ENCODE data around the gene STAG1.
A peak's percentile ranks its signal among the peaks of the same experiment; 100 is the strongest.
"Not testable (repeated sequence)": the region's sequence is repeated elsewhere in the genome, so short reads cannot be mapped to it uniquely, and the experiment has no call there.

The STAG1 gene

DNA sequence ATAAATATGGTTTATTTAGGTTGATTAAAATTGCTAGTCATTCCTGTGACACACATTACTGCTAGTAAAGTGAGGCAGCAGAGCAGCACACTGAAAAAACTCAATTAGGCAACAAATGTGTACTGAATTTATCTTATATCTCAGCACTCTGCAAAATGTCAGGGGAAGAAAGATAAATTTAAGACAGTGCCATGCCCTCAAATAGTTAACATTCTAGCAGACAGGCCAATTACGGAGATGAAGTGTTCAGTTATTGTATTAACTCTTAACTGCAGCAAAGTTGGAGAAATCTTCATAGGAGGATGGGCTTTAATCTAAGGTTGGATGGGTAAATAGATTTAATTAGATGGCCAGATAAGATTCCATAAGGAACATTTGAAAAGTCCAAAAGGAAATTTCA lies 374.2 kb downstream of the STAG1 start:
- DNase-seq (ENCODE audit: low spot score in 2 of 2): no peak
- Mint-ChIP-seq H3K9me3 (no peaks in the 10 kb centered on the region), H3K27ac (no peak overlapping the region), H3K4me3 (no peak overlapping the region), H3K4me1 (no peaks in the 10 kb centered on the region), H3K36me3 (peaks cover 42% of the 10 kb centered on the region)
- ATAC-seq: no peak

DNA sequence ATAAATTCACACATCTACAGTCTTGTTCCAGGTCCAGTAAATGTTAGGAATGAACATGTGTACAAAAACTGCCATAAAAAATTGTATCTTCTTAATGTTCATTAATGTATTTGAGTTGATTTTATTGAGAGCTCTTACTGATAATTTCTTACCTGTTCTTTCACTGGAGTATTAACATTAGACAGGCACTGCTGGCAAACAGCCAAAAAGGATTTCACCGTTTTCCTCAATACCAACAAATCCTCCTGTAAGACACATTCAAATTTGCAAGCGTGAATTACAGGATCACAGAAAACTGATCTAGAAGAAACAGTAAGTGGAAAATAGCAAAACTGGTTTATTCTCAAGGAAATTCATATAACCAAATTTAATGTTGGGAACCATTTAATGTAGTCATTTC lies 374.7 kb downstream of the STAG1 start:
- DNase-seq (ENCODE audit: low spot score in 2 of 2): no peak
- Mint-ChIP-seq H3K27ac (no peak overlapping the region), H3K4me3 (no peak overlapping the region), H3K36me3 (peaks cover 42% of the 10 kb centered on the region), H3K9me3 (no peaks in the 10 kb centered on the region), H3K4me1 (no peaks in the 10 kb centered on the region)
- no peak for ATAC-seq

DNA sequence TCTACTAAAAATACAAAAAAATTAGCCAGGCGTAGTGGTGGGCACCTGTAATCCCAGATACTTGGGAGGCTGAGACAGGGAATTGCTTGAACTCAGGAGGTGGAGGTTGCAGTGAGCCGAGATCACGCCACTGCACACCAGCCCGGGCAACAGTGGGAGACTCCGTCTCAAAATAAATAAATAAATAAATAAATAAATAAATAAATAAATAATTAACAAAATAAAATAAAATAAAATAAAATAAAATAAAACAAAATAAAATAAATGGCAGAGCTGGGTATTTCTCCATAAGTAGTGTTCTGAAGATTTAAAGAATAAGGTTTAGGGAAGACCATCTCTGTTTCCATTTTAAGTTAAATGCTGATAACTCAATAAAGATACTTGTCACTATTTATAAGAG lies 376.4 kb downstream of the STAG1 start:
- H3K4me1 Mint-ChIP-seq; H3K27ac Mint-ChIP-seq; H3K9me3 Mint-ChIP-seq; DNase-seq (ENCODE audit: low spot score in 2 of 2); ATAC-seq; H3K4me3 Mint-ChIP-seq: not testable (repeated sequence)
- peaks cover 39% of the 10 kb centered on the region for H3K36me3 Mint-ChIP-seq

DNA sequence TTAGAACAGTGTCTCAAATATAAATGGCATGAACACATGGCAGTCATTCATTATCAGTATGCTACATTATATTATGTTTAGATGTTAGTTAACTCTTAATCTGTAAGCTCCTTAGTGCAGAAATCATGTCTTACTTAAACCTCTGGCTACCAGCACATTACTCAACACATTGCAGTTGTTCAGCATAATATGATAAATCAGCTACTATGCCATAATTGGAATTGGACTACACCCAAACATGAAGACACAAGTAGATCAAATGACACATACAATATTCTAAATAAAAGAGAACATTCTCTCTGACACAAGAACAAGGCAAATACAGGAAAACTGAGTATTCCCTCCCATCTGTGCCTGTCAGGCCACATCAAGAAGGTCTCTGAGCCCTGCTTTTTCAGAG lies 385.9 kb downstream of the STAG1 start:
- DNase-seq (ENCODE audit: low spot score in 2 of 2): no peak
- Mint-ChIP-seq H3K27ac (peak overlapping the region; percentile 8), H3K36me3 (peaks cover 56% of the 10 kb centered on the region), H3K4me1 (no peaks in the 10 kb centered on the region), H3K9me3 (no peaks in the 10 kb centered on the region), H3K4me3 (no peak overlapping the region)
- no peak for ATAC-seq

DNA sequence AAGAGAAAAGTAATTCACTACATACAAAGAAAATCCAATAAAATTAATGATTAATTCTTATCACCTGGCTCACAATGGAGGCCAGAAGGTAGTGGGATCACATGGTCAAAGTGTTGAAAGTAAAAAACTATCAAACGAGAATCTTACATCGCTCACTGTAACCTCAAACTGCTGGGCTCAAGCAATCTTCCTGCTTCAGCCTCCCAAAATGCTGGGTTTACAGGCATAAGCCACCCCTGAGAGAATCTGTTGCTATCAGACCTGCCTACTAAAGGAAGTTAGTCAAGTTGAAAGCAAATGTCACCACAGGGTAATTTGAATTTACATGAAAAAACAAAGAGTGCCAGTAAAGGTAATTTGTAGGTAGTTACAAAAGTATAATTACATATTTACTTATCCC lies 398.7 kb downstream of the STAG1 start:
- peaks cover 6% of the 10 kb centered on the region for H3K4me1 Mint-ChIP-seq
- DNase-seq (ENCODE audit: low spot score in 2 of 2) (no peak), ATAC-seq (peak; percentile 72)
- H3K36me3 Mint-ChIP-seq: peaks cover 70% of the 10 kb centered on the region
- peak overlapping the region; percentile 5 for H3K27ac Mint-ChIP-seq
- no peaks in the 10 kb centered on the region for H3K9me3 Mint-ChIP-seq
- H3K4me3 Mint-ChIP-seq: no peak overlapping the region

DNA sequence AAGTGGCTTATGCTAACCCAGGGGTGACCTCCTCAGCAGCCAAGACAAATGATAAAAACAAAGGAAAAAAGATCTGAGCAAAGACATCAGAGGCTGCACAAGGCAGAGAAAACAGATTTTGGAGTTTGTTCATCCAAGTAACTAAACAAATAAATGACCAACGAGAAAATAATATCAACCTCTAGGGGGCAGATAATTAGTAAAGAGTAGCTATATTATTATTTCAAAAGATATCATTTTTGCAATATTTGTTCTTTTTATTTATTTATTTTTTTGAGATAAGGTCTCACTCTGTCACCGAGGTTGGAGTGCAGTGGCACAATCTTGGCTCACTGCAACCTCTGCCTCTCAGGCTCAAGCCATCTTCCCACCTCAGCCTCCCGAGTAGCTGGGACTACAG lies 400.3 kb downstream of the STAG1 start:
- DNase-seq (ENCODE audit: low spot score in 2 of 2): no peak
- Mint-ChIP-seq H3K27ac (no peak overlapping the region), H3K4me3 (no peak overlapping the region), H3K4me1 (peaks cover 6% of the 10 kb centered on the region), H3K36me3 (peaks cover 70% of the 10 kb centered on the region), H3K9me3 (no peaks in the 10 kb centered on the region)
- no peak for ATAC-seq

DNA sequence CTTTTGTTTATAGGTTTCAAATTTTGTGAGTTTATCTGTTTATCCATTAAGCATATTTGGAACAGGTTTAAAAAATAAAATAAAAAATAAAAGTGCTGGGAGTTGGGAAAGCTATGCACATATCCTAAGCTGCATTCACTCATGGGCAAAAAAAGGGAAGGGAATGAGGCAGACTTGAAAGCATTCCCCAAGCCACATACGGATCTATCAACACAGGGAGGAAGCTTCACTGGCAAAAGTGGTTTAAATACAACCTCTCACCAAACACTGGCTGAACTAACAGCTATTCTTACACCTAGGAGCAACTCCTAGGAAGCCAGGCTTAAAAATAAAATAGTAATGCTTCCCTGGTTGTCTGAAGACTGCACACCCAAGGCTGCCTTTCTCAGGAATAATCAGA lies 400.8 kb downstream of the STAG1 start:
- Mint-ChIP-seq H3K4me1 (peaks cover 6% of the 10 kb centered on the region), H3K9me3 (no peaks in the 10 kb centered on the region), H3K4me3 (no peak overlapping the region), H3K27ac (no peak overlapping the region), H3K36me3 (peaks cover 73% of the 10 kb centered on the region)
- ATAC-seq: no peak
- no peak for DNase-seq (ENCODE audit: low spot score in 2 of 2)

DNA sequence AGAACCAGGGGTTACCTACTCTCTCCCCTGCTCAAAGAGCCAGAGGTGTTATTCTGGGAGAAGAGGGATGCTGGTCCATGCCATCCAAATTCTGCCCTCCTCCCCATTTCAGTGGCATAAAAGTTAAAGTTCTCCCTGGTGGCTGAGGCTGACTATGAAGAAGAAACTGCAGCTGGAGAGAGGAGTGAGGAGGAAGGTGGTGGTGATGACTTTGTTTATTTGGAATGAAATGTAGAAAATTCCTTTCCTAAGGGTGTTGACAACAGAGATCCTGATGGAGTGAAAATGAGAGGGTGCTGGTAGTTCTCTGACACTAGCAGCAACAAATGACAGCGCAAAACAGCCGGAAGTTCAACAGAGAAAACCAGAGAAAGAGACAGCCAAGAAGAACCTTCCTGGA lies 401.6 kb downstream of the STAG1 start:
- Mint-ChIP-seq H3K9me3 (no peaks in the 10 kb centered on the region), H3K27ac (peak overlapping the region; percentile 74)

DNA sequence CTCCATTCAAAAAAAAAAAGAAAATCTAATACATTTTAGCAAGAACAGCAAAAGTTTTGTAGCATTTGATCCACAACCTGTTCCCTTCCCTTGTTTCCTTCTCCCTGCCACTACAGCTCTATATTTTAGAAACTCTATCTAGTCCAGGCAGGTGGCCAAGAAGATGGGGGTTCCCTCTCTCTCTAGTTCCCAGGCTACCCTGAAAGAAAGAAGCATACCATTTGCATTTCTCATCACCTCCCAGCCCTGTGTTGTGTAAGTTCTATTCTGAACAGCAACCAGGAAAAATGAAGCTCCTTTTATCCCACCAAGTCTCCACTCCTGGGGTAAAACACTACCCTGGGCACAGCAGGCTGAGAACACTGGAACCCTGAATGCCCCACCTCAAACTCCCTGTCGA lies 402.0 kb downstream of the STAG1 start:
- no peaks in the 10 kb centered on the region for H3K9me3 Mint-ChIP-seq
- peaks cover 71% of the 10 kb centered on the region for H3K36me3 Mint-ChIP-seq
- DNase-seq (ENCODE audit: low spot score in 2 of 2) (no peak), ATAC-seq (no peak)
- peak overlapping the region; percentile 74 for H3K27ac Mint-ChIP-seq
- no peak overlapping the region for H3K4me3 Mint-ChIP-seq
- H3K4me1 Mint-ChIP-seq: peaks cover 6% of the 10 kb centered on the region

More for the DNA sequence above, 401.6 kb downstream of the STAG1 start:
- peaks cover 6% of the 10 kb centered on the region for H3K4me1 Mint-ChIP-seq
- H3K4me3 Mint-ChIP-seq: no peak overlapping the region
- DNase-seq (ENCODE audit: low spot score in 2 of 2) (no peak), ATAC-seq (no peak)
- peaks cover 71% of the 10 kb centered on the region for H3K36me3 Mint-ChIP-seq

DNA sequence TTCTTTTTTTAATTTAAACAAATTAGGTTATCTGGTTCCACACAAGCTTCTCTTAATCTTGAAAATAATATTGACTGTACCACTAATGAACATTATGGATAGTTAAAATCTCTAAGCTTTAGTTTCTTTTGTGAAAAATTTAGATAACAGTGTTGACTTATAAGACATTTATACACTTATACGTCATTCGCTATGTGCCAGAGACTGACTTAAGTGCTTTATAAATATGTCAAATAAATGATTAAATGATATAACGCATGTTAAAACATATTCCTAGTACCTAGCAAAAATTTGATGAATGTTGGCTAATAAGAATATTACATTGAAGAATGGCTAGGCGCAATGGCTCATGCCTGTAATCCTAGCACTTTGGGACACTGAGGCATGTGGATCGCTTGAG lies 405.7 kb downstream of the STAG1 start:
- no peaks in the 10 kb centered on the region for H3K9me3 Mint-ChIP-seq

DNA sequence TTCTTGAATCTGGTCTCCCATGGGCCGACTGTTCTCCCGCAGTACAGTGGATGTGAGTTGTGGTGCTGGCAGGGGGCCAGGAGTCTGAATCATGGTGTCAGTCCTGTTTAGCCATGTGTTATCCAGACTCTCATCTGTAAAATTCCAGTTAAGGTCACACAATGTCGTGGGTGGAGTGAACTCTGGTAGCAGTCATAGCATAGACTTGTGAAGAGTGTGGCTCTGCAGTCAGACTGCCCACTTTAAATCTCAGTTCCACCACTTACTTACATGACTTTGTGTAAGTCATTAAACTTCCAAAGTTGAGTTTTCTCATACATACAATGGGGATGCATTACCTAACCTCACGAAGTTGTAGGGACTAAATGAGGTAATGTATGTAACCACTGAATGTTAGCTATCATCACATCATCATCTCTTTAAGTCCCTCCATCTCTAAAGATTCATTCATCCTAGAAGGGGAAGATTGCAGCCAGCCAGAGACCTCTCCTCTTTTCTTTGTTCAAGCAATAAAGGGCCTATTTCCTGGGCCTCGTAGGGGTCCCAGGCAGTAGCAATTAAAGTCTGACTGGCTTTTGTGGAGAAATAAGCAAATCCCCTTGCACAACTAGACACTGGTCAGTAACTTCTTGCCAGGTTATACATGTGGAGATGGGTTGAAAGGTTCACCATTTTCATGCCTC lies 408.2 kb downstream of the STAG1 start:
- ATAC-seq (no peak), DNase-seq (ENCODE audit: low spot score in 2 of 2) (no peak)
- no peaks in the 10 kb centered on the region for H3K4me1 Mint-ChIP-seq
- peak overlapping the region; percentile 80 for H3K27ac Mint-ChIP-seq
- no peak overlapping the region for H3K4me3 Mint-ChIP-seq
- H3K36me3 Mint-ChIP-seq: peaks cover 64% of the 10 kb centered on the region
- no peaks in the 10 kb centered on the region for H3K9me3 Mint-ChIP-seq

More for the DNA sequence above, 405.7 kb downstream of the STAG1 start:
- Mint-ChIP-seq H3K4me3 (no peak overlapping the region), H3K27ac (peak overlapping the region; percentile 68), H3K4me1 (no peaks in the 10 kb centered on the region), H3K36me3 (peaks cover 55% of the 10 kb centered on the region)
- DNase-seq (ENCODE audit: low spot score in 2 of 2) (no peak), ATAC-seq (no peak)

DNA sequence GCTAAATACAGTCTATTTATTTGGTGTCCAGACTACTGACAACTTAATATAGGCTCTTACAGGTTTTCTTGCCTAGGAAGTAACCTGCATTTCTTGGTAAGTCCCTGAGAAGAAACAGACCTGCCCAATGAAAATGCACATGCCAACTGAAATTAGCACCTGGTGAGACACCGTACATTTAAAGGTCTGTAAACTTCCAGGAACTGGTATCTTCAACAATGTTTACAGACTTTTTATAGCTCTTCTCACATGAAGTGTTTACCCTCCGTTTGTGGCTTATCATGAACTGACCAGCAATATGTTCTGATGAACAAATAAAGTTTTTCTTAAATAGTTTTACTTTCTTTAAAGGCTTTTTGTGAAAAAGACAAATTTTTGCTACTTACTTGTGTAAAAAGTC lies 408.7 kb downstream of the STAG1 start:
- no peak for DNase-seq (ENCODE audit: low spot score in 2 of 2)
- Mint-ChIP-seq H3K4me1 (no peaks in the 10 kb centered on the region), H3K9me3 (no peaks in the 10 kb centered on the region), H3K36me3 (peaks cover 64% of the 10 kb centered on the region), H3K4me3 (no peak overlapping the region), H3K27ac (peak overlapping the region; percentile 80)
- ATAC-seq: no peak

DNA sequence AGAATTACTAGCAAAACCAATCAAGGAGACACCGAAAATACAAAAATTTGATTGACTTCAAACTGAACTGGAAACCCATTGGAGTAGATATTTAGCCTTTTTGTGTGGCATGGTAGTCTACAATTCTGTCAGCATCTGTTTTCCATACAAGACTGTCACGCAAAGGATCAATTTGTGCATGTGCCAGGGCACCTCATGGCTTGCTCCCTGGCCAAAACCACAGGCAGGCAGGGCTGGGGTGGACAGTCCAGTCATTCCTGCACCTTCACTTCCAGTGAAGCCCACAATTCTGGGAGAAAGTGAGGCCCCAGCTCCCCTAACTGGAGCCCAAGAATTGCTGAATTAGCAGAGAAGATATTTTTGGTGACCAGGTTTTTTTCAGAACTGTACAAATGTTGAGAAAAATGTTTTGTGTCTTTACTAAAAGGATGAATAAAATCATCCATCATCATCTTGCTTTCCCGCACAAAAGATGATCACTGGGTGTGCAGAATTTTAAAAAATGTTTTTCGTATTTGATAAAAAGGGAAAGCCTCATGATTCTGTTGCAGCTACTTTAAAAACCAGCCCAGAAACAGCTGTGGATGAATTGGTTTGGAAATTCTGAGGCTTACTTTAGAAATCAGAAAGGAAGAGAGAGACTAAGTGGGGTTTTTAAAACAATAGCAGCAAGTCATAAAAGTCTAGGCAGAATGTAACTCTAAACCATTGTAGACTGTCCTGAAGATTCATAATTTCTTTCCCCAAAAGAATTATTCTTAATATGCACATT lies 415.7 kb downstream of the STAG1 start:
- H3K36me3 Mint-ChIP-seq: peaks cover 80% of the 10 kb centered on the region

DNA sequence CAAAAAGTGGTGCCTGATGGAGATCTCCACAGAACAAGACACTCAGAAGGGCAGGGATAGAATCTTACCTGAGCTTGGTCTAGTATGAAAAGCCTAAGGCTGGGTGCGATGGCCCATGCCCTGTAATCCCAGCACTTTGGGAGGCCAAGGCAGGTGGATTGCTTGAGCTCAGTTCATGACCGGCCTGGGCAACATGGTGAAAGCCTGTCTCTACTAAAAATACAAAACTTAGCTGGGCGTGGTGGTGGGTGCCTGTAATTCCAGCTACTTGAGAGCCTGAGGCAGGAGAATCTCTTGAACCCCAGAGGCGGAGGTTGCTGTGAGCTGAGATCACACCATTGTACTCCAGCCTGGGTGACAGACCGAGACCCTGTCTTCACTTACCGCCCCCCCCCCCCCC lies 417.5 kb downstream of the STAG1 start:
- not testable (repeated sequence) for H3K9me3 Mint-ChIP-seq; H3K4me1 Mint-ChIP-seq; H3K4me3 Mint-ChIP-seq; ATAC-seq; DNase-seq (ENCODE audit: low spot score in 2 of 2)
- H3K27ac Mint-ChIP-seq: peak overlapping the region; percentile 51
- peaks cover 62% of the 10 kb centered on the region for H3K36me3 Mint-ChIP-seq

More for the DNA sequence above, 415.7 kb downstream of the STAG1 start:
- no peaks in the 10 kb centered on the region for H3K9me3 Mint-ChIP-seq
- H3K27ac Mint-ChIP-seq: no peak overlapping the region
- H3K4me1 Mint-ChIP-seq: peaks cover 8% of the 10 kb centered on the region
- ATAC-seq (no peak), DNase-seq (ENCODE audit: low spot score in 2 of 2) (no peak)
- H3K4me3 Mint-ChIP-seq: no peak overlapping the region

DNA sequence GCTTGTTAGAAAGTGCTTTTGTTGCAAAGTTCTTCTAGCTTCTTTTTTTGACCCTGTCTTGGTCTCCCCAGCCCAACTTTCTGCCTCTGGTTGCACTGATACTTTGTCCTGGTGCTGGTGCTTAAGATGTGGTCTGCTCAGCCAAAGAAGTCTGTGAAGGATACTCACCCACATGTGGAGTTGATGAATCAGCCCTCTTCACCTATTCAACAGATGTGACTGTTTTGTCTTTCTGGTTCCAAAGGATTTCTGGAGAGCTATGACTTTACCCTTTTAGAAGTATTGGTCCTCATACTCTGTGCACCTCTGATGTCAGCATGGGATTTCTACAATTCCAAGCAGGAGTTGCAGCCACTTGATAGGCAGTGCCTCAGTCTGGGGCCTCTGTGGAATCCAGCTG lies 418.0 kb downstream of the STAG1 start:
- peak overlapping the region; percentile 51 for H3K27ac Mint-ChIP-seq

DNA sequence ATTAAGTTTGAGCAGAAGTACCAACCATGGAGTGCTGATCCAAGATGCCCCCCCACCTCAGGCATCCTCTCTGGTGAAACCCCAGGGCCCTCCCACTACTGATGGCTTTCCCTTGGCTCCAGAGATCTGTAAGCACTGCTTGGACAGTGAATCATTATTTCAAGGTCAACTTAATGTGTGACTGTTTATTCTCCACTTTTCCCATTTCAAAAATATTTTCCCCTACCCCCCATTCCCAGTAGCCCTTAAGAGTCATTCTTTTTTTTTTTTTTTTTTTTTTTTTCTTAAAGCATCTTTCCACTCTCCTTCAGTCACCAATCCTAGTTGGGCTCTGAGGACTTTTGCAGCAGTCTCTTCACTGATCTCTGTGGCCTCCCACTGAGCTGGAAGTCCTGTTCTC lies 419.4 kb downstream of the STAG1 start:
- no peak overlapping the region for H3K4me3 Mint-ChIP-seq
- peak overlapping the region; percentile 51 for H3K27ac Mint-ChIP-seq
- ATAC-seq (no peak), DNase-seq (ENCODE audit: low spot score in 2 of 2) (no peak)
- no peaks in the 10 kb centered on the region for H3K9me3 Mint-ChIP-seq
- peaks cover 57% of the 10 kb centered on the region for H3K36me3 Mint-ChIP-seq
- H3K4me1 Mint-ChIP-seq: peaks cover 8% of the 10 kb centered on the region

More for the DNA sequence above, 418.0 kb downstream of the STAG1 start:
- no peaks in the 10 kb centered on the region for H3K9me3 Mint-ChIP-seq
- no peak overlapping the region for H3K4me3 Mint-ChIP-seq
- DNase-seq (ENCODE audit: low spot score in 2 of 2): no peak
- peak; percentile 11 for ATAC-seq
- peaks cover 61% of the 10 kb centered on the region for H3K36me3 Mint-ChIP-seq
- peaks cover 8% of the 10 kb centered on the region for H3K4me1 Mint-ChIP-seq

Measured in stimulated activated effector memory CD8-positive, alpha-beta T cell treated with anti-CD3 and anti-CD28 coated beads, Interleukin-12 subunit alpha, Interleukin-12 subunit beta, amount 100 ng/mL, for 72 hours (primary cell).